NCI-H2227 (cell line): Measurements from ENCODE around the gene TMEM63A.
"Not testable (repeated sequence)": the region's sequence is repeated elsewhere in the genome, so short reads cannot be mapped to it uniquely, and the experiment has no call there.

Source experiments
- DNase-seq: peaks from one replicate; lab custom pipeline; 2025; ENCODE audit not compliant: unreplicated experiment; lab: John Stamatoyannopoulos, UW

Gene TMEM63A

DNA sequence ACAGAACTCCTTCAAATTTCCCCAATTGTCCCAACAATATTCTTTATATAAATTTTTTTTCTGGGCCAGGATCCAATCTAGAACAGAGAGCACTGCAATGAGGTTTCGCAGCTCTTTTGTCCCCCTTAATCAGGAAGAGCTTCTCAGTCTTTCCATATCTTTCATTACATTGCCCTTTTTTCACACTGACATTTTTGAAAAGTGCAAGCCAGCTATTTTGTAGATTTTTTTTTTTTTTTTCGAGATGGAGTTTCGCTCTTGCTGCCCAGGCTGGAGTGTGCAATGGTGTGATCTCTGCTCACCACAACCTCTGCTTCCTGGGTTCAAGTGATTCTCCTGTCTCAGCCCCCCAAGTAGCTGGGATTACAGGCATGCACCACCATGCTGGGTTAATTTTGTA, 75.4 kb downstream of the TMEM63A start:
- not testable (repeated sequence) for DNase-seq

DNA sequence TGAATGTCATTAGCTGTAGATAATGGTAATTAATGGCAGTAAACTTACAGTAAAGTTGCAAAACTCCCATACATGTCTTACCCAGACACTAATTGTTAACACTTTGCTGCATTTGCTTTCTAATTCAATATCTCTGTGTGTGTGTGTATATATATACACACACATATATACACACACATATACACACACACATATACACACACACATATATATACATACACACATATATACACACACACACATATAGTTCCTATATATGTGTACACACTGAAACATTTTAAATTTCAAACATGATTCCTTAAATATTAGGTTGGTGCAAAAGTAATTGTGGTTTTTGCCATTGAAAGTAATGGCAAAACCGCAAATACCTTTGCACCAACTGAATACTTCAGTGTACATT, 75.9 kb downstream of the TMEM63A start:
- DNase-seq: no peak

DNA sequence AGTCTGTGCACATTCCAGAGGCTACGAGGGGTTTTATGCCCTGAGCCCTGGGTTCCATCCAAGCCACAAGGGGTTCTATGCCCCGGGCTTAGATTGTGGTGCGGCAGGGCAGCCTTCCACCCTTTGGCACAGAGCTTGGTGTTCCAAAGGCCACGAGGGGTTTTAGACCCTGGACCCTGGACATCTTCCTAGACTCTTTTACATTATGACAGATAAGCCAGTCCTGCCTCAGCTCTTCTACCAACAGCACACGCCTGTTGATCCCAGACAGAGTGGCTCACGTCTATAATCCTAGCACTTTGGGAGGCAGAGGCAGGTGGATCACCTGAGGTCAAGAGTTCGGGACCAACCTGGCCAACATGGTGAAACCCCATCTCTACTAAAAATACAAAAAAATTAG, 81.0 kb downstream of the TMEM63A start:
- DNase-seq: not testable (repeated sequence)

DNA sequence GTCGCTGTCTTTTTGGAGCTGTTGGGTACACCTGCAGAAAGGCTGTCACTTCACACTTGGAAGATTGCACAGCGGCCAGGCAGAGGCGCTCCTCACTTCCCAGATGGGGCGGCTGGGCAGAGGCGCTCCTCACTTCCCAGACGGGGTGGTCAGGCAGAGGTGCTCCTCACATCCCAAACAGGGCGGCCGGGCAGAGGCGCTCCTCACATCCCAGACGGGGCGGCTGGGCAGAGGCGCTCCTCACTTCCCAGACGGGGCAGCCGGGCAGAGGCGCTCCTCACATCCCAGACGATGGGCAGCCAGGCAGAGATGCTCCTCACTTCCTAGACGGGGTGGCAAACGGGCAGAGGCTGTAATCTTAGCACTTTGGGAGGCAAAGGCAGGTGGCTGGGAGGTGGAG, 86.1 kb downstream of the TMEM63A start:
- DNase-seq: not testable (repeated sequence)
